AG10803 (cell line): ENCODE results near the gene CMIP.

Experiments used
- DNase-seq: peaks from one replicate; pipeline ENCODE4 v3.0.0; 2010; ENCODE audit warnings: low read depth
- H3K4me3 ChIP-seq: 2 replicates; pipeline ENCODE4 v1.5.1; 2011; ENCODE audit warnings: mild to moderate bottlenecking, low read length, control low read depth
- CTCF ChIP-seq: conservative IDR thresholded peaks from 2 replicates; pipeline ENCODE4 v1.5.1; 2011; ENCODE audit warnings: mild to moderate bottlenecking, low read length, control low read depth, inconsistent platforms

The CMIP gene

DNA sequence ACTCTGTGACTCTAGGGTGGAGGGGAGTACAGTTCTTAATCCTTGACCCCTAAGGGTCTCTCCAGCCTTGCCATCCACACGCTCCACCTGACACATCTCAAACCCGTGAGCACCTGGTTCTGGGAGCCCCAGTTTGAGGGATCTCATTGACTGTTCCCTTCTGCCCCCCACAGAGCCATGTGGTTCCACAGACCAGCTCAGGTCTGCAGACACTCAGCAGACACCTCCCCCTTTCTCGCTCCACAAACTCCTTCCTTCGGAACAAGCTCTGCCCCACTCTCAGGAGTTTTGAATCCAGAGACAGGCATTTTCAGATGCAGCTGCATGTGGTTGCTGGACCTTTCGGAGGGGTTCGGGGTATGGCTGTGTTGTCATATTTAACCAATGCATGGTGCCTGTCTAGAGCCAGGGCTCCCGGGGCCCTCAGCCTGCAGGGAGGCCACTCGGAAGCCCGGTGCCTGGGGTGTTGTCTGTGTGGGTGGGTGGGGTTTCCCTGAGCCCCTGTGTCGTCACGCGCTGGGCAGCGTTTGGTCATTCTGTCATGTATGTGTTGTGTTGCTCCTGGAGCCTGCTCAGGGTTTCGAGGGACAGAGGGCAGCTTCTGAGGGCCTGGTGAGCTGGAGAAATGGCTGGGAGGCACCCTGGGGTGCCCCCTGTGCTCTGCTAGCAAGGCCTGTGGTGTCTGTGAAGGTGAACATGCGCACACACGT, 235.3 kb downstream of the CMIP start:
- TF ChIP-seq CTCF = no peak
- no peak for DNase-seq
- H3K4me3 ChIP-seq = no peak overlapping the region

DNA sequence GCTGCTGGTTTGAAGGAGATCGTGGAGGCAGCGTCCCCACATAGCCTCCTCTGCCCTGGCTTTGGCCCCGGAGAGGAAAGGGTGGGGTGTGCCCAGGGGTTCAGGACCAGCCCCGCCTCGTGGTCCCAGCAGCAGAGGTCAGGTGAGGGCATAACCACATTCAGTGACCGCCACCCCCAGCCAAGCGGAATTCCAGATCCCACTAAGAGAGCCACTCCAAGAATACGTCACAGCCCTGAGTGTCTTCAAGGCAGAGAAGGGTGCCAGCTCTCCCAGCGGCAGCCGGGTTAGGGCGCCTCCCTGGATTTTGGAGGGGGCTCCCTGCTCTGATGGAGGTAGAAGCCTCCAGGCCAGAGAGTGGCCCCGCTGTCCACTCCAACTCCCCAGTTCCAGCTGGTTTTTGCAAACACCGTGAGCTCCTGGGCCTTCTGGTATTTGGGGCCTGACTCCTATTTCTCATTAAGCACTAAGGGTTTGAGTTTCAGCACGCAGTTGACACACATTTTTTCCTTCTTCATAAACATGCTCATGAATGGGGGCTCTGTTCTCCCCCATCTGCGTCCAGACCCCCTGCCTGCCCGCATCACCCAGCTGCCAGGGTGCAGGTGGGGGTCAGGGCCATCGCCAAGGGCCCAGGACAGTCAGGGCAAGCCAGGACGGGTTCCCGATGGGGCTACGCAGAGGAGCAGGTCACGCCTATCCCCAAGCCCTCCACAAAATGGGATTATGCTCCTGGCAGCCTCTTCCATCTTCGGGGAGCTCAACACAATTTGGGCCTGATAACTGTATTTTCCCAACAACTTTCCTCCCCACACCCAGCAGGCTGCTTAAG, 236.1 kb downstream of the CMIP start:
- no peak overlapping the region for H3K4me3 ChIP-seq
- DNase-seq = no peak
- TF ChIP-seq CTCF = no peak

GRCh38 chr16:81681311-81681710, 236.7 kb downstream of the CMIP start:
- no peak for TF ChIP-seq CTCF
- DNase-seq = no peak

DNA sequence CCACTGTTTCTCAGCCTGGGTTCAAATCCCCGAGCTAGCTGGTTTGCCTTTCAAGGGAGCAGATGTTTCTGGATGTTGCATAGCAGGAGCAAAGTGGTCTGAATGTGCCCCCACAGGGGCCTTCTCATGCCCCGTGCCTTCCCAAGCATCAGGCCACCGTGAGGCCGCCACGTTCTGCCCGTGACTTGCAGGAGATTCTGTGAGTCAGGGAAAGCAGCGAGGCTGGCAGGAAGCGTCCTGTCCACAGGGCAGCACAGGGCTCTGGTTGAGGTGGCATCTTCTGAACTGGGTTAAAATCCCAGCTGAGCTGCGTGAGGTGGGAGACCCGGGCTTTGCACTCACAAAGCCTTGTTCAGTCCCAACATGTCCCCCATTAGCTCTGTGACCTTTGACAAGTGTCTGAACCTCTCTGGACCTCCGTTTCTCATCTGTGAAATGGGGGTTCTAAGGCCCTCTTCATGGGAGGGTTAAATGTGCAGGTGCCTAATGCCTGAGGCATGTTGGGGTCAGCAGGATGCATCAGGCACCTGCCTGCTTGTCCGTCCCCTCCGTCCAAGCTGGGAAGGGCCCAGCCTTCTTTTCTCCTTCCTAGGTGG, 239.7 kb downstream of the CMIP start:
- no peak for DNase-seq
- no peak for TF ChIP-seq CTCF
- H3K4me3 ChIP-seq = no peak overlapping the region

More at GRCh38 chr16:81681311-81681710, 236.7 kb downstream of the CMIP start:
- no peak overlapping the region for H3K4me3 ChIP-seq

- TF ChIP-seq CTCF = no peak
These were observed 240.3 kb downstream of the CMIP start for GRCh38 chr16:81684901-81685300.

DNA sequence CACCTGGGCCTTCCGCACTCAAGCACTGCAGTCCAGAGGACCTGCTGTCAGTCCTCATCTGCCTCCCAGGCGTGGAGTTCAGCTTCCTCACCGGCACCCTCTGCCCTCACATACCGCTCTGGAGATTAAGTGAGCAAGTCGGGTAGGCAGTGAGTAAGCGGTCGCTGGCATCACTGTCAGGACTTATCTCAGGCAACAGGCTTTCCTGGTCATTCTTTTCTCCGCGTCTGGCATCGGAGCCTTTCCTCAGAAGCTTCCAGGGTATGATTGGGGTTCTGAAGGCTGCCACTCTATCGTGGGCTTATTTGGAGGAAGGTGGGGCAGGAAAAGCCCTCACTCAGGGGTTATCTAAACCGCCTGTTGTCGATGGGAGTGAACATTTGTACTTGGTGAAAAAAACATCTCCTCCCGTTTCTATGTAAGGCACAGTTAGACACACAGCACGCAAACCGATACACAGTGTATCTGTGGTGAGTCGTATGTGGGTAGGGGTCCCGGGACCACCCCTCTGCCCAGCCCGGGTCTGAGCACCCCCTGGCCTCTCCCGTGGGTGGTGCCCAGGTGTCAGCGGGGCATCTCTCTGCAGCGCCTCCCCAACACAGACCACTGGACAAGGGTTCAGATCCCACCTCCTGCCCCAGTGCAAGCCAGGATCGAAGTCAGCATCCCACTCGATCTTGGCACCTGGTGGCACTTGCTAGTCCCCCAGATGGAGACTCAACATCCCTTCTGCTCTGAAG, 242.0 kb downstream of the CMIP start:
- no peak for DNase-seq
- no peak for TF ChIP-seq CTCF
- no peak overlapping the region for H3K4me3 ChIP-seq

More at GRCh38 chr16:81684901-81685300, 240.3 kb downstream of the CMIP start:
- DNase-seq = no peak
- no peak overlapping the region for H3K4me3 ChIP-seq
